HepG2 (cell line): Measurements from ENCODE around the gene FITM1. TPM values are rescaled to one million over a fixed set of nuclear protein-coding genes. Genes with fewer than 3 reads are reported as not detected.
A peak's percentile ranks its signal among the peaks of the same experiment; 100 is the strongest.

ENCODE experiments used
- EZH2 ChIP-seq: conservative IDR thresholded peaks from 2 replicates; pipeline ENCODE4 v1.6.1; 2012; ENCODE audit warnings: mild to moderate bottlenecking, low read depth, low read length, moderate library complexity
- GABPB1 ChIP-seq: IDR thresholded peaks from 2 replicates; pipeline ENCODE4 v1.6.1; 2016; ENCODE audit warnings: mild to moderate bottlenecking, missing genetic modification reagents, moderate library complexity, missing compliant biosample characterization
- HNRNPUL1 ChIP-seq: fragments of 200-400 bp; formaldehyde crosslinking; IDR thresholded peaks from 2 replicates; pipeline ENCODE4 v1.6.1; 2017; ENCODE audit warnings: low read depth, mild to moderate bottlenecking, low read length, moderate library complexity
- MAFK ChIP-seq, 2 experiments: IDR thresholded peaks in 1 of 2; conservative IDR thresholded peaks in 1 of 2; 2 replicates each; pipeline ENCODE4 v1.6.1; 2011; ENCODE audit warnings: improper control_type of control experiment in 2 of 2, low read length in 2 of 2
- NCOR1 ChIP-seq: fragments of 200-600 bp; sonication (generic); IDR thresholded peaks from 2 replicates; pipeline ENCODE4 v1.7.0; 2017; ENCODE audit warnings: antibody characterized with exemption, low read length, borderline replicate concordance
- NR0B2 ChIP-seq: sonication (generic); formaldehyde crosslinking; IDR thresholded peaks from 2 replicates; pipeline ENCODE4 v1.4.0; 2020; ENCODE audit warnings: mild to moderate bottlenecking, missing genetic modification reagents
- U2AF1 ChIP-seq: fragments of 200-400 bp; formaldehyde crosslinking; optimal IDR thresholded peaks from 2 replicates; pipeline ENCODE3; 2017; ENCODE audit warnings: mild to moderate bottlenecking, low read depth, low read length
- ZNF430 ChIP-seq: sonication (generic); formaldehyde crosslinking; IDR thresholded peaks from 2 replicates; pipeline ENCODE4 v1.9.0; 2021; ENCODE audit warnings: mild to moderate bottlenecking, missing genetic modification reagents
- ZNF512B ChIP-seq: sonication (generic); formaldehyde crosslinking; IDR thresholded peaks from 2 replicates; pipeline ENCODE4 v1.5.1; 2020; ENCODE audit warnings: missing genetic modification reagents, mild to moderate bottlenecking, borderline replicate concordance
- ZNF530 ChIP-seq: sonication (generic); formaldehyde crosslinking; IDR thresholded peaks from 2 replicates; pipeline ENCODE4 v1.5.0; 2020; ENCODE audit warnings: low read depth, mild to moderate bottlenecking, missing genetic modification reagents
- ZNF614 ChIP-seq: IDR thresholded peaks from 2 replicates; pipeline ENCODE4 v1.6.1; 2018; ENCODE audit warnings: missing biosample characterization, missing genetic modification reagents, inconsistent platforms, borderline replicate concordance
- ZNF646 ChIP-seq: sonication (generic); formaldehyde crosslinking; IDR thresholded peaks from 2 replicates; pipeline ENCODE4 v1.9.0; 2021; ENCODE audit warnings: mild to moderate bottlenecking, missing genetic modification reagents
- ZNF790 ChIP-seq: sonication (generic); formaldehyde crosslinking; IDR thresholded peaks from 2 replicates; pipeline ENCODE4 v1.8.0; 2022; ENCODE audit warnings: missing genetic modification reagents, mild to moderate bottlenecking, borderline replicate concordance
- ZSCAN25 ChIP-seq: sonication (generic); formaldehyde crosslinking; IDR thresholded peaks from 2 replicates; pipeline ENCODE4 v1.8.0; 2022; ENCODE audit warnings: mild to moderate bottlenecking, missing genetic modification reagents
- ZSCAN30 ChIP-seq: sonication (generic); formaldehyde crosslinking; IDR thresholded peaks from 2 replicates; pipeline ENCODE4 v1.5.0; 2020; ENCODE audit warnings: mild to moderate bottlenecking, missing genetic modification reagents
- polyA plus RNA-seq, 8 experiments: library from polyadenylated mRNA; depleted of rRNA in 3 of 8; stranded (reverse) in 7 of 8; unstranded in 1 of 8; fragments of >200 nt; fragmentation: Illumina TruSeq in 4 of 8; extraction: Trizol in 4 of 8; gene quantifications; 2 replicates each; pipeline versions ENCODE4 v1.2.1 to v1.2.3, GENCODE V29; 2011 to 2016; ENCODE audit warnings: low read depth in 4 of 8, missing spikeins in 1 of 8, mixed read lengths in 1 of 8; ENCODE audit not compliant: insufficient read depth in 1 of 8
- total RNA-seq, 5 experiments: library from RNA; depleted of rRNA; stranded (reverse); fragments of >200 nt; fragmentation: Illumina TruSeq; extraction: Trizol; gene quantifications; 2 replicates each; pipeline ENCODE4 v1.2.3, GENCODE V29; 2016; ENCODE audit warnings: low read depth in 1 of 5

The FITM1 gene
- total and polyA plus RNA-seq, 2 of the 13 experiments (the other 11 are each of a cell fraction or from before 2014, with no cell fraction given), result 2.7 to 5.8 TPM

DNA sequence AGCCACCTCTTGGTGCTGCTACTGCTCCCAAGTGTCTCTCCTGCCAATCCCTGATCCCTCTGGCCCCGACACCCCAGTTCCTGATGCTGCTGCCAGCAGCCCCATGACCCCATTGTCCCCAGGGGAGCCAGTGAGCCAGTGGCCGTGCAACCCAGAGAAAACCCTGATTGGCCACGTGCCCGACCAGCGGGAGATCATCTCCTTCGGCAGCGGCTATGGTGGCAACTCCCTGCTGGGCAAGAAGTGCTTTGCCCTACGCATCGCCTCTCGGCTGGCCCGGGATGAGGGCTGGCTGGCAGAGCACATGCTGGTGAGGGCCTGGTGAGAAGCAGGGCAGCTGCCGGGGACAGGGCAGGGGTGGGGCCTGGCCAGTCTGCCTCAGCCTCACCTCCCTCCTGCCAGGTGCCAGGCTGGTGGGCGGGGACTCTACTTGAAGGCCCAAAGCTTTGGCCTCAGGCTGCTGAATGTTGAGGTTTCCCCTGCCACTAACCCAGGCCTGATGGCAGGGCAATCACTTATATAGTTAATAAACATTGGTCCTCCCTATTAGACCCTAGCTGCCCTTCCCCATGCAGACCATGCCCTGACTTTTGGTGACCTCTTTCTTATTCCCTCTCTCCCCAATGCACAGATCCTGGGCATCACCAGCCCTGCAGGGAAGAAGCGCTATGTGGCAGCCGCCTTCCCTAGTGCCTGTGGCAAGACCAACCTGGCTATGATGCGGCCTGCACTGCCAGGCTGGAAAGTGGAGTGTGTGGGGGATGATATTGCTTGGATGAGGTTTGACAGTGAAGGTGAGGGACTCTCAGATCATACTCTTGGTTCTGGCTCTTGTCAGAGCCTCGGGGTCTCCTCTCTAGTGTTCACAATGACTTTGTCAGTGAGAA is 31.3 kb upstream of the FITM1 start (continued):
- TF ChIP-seq ZSCAN30 (CRISPR knock-in tag) (no peak), NR0B2 (CRISPR knock-in tag) (peak; percentile 81; the same call in 1 of the 2 replicates), ZNF646 (CRISPR knock-in tag) (no peak), EZH2 (no peak), ZSCAN25 (CRISPR knock-in tag) (no peak), NCOR1 (no peak), MAFK (conservative IDR thresholded peaks at IDR 0.05 in 1 of 2, IDR thresholded peaks at IDR 0.05 in 1 of 2; ENCODE audit: low read length in 2 of 2) (no peak), HNRNPUL1 (no peak), ZNF430 (CRISPR knock-in tag) (no peak), ZNF512B (CRISPR knock-in tag) (0 out of 2 replicates have a peak, but pooled peaks have one; percentile 72), ZNF614 (CRISPR knock-in tag) (no peak), ZNF790 (CRISPR knock-in tag) (no peak), GABPB1 (CRISPR knock-in tag) (peak; percentile 47; the same call in 1 of the 2 replicates), U2AF1 (no peak), ZNF530 (no peak)
